ENCODE measurements around the gene NUP133. TPM values are rescaled to one million over a fixed set of nuclear protein-coding genes. Genes with fewer than 3 reads are reported as not detected.

NUP133 gene
- polyA plus RNA-seq, 2 of the 4 experiments (the other 2 are of a cell fraction), result 20.6 to 43.2 TPM

- FAIRE-seq, result no peak
- DNase-seq (ENCODE audit: low read depth in 1 of 2, low spot score in 1 of 2), result no peak
- H3K27ac ChIP-seq, result no peak overlapping the region
- no peak overlapping the region for H3K4me3 ChIP-seq
- H3K4me2 ChIP-seq, result no peak overlapping the region
- WGBS (ENCODE audit: missing lambda C conversion rate), result 100% methylated on average over 1 of the region's 2 CpGs
- CTCF ChIA-PET, result interaction anchor here (0.9 to 1.5 kb wide), 2 partner anchors 11 to 15 kb away, joined by 3 to 7 read pairs; no protein-coding TSS in a partner anchor
- peaks cover 4% of the 10 kb centered on the region; the same call in 1 of the 3 replicates for H3K4me1 ChIP-seq
- no peak for TF ChIP-seq RAD21 (conservative IDR thresholded peaks at IDR 0.05 in 1 of 2, IDR thresholded peaks at IDR 0.05 in 1 of 2)
- TF ChIP-seq NR3C1 (IDR thresholded peaks at IDR 0.05), result no peak
- no peak for TF ChIP-seq JUNB (IDR thresholded peaks at IDR 0.05)
- no peak for TF ChIP-seq CEBPB (IDR thresholded peaks at IDR 0.05)
- TF ChIP-seq BHLHE40 (IDR thresholded peaks at IDR 0.05; ENCODE audit: low read depth, low read length), result no peak
- TF ChIP-seq E2F6 (IDR thresholded peaks at IDR 0.05; ENCODE audit: borderline replicate concordance, low read depth), result no peak
- no peak for TF ChIP-seq MAZ (IDR thresholded peaks at IDR 0.05; ENCODE audit: borderline replicate concordance, low read depth, low read length)
- TF ChIP-seq POLR2A (IDR thresholded peaks at IDR 0.05; ENCODE audit: low read length), result no peak
- no peak for TF ChIP-seq ATOH8 (CRISPR knock-in tag; IDR thresholded peaks at IDR 0.05; ENCODE audit: low read depth)
- no peak for TF ChIP-seq USF2 (IDR thresholded peaks at IDR 0.05)
- no peak for TF ChIP-seq HEYL (CRISPR knock-in tag; IDR thresholded peaks at IDR 0.05)
- no peak for TF ChIP-seq RNF2 (IDR thresholded peaks at IDR 0.05; ENCODE audit: borderline replicate concordance, low read depth)
- TF ChIP-seq REST (IDR thresholded peaks at IDR 0.05), result no peak
- TF ChIP-seq FOSB (CRISPR knock-in tag; IDR thresholded peaks at IDR 0.05), result no peak
- TF ChIP-seq CBX8 (IDR thresholded peaks at IDR 0.05), result no peak
- POLR2A ChIA-PET, result no interaction called here
- ATAC-seq, result no peak
- no peaks in the 10 kb centered on the region for H3K9me3 ChIP-seq
These were observed 70.7 kb downstream of the NUP133 start for GRCh38 chr1:229437443-229437842.

GRCh38 chr1:229436201-229436600, 71.9 kb downstream of the NUP133 start:
- Histone ChIP-seq H3K4me3 (no peak overlapping the region), H3K27ac (no peak overlapping the region), H3K9me3 (no peaks in the 10 kb centered on the region), H3K4me2 (no peak overlapping the region), H3K4me1 (peaks cover 1% of the 10 kb centered on the region; the same call in 1 of the 3 replicates)
- FAIRE-seq (no peak), DNase-seq (ENCODE audit: low read depth in 1 of 2, low spot score in 1 of 2) (no peak), ATAC-seq (no peak)
- CTCF ChIA-PET, result interaction anchor here (1.0 to 1.5 kb wide), 2 partner anchors 16 to 179 kb away, joined by 4 to 7 read pairs; no protein-coding TSS in a partner anchor
- 81% methylated on average over 7 of the region's 7 CpGs for WGBS (ENCODE audit: missing lambda C conversion rate)
- no peak for TF ChIP-seq MAFK (IDR thresholded peaks at IDR 0.05; ENCODE audit: partially characterized antibody)
- TF ChIP-seq NPAS2 (CRISPR knock-in tag; IDR thresholded peaks at IDR 0.05; ENCODE audit: borderline replicate concordance), result no peak
- TF ChIP-seq ZSCAN20 (CRISPR knock-in tag; IDR thresholded peaks at IDR 0.05), result no peak
- no peak for TF ChIP-seq POLR2AphosphoS2 (conservative IDR thresholded peaks at IDR 0.05; ENCODE audit: low read length)
- TF ChIP-seq ATOH8 (CRISPR knock-in tag; IDR thresholded peaks at IDR 0.05; ENCODE audit: low read depth), result no peak
- no peak for TF ChIP-seq RAD21 (conservative IDR thresholded peaks at IDR 0.05 in 1 of 2, IDR thresholded peaks at IDR 0.05 in 1 of 2)
- TF ChIP-seq ELK1 (IDR thresholded peaks at IDR 0.05; ENCODE audit: low read depth, low read length), result no peak
- no peak for TF ChIP-seq HES2 (IDR thresholded peaks at IDR 0.05)
- POLR2A ChIA-PET, result no interaction called here
